Gastroesophageal sphincter (tissue), 3 donors: ENCODE results near the gene TMEM223.
A peak's percentile ranks its signal among the peaks of the same experiment; 100 is the strongest.

Experiments used
- CTCF ChIP-seq, 4 experiments: fragments of 200-600 bp in 2 of 4; fragments of 450-650 bp in 2 of 4; sonication (generic) in 1 of 4; IDR thresholded peaks; one replicate each; pipeline ENCODE4 v1.5.1; 2017 to 2019; ENCODE audit warnings: antibody characterized with exemption in 4 of 4, mild to moderate bottlenecking in 2 of 4, moderate library complexity in 2 of 4
- POLR2A ChIP-seq, 2 donors: fragments of 450-650 bp; IDR thresholded peaks; one replicate each; pipeline ENCODE4 v1.6.1; 2017; ENCODE audit warnings: antibody characterized with exemption in 2 of 2, mild to moderate bottlenecking in 2 of 2, moderate library complexity in 1 of 2
- POLR2AphosphoS5 ChIP-seq: sonication (generic); formaldehyde crosslinking; IDR thresholded peaks from one replicate; pipeline ENCODE4 v1.6.1; 2017; ENCODE audit warnings: antibody characterized with exemption

- TF ChIP-seq CTCF (IDR thresholded peaks at IDR 0.05) (no peak), POLR2A (IDR thresholded peaks at IDR 0.05) (peak; percentile 37 to 67), POLR2AphosphoS5 (peak; percentile 96)
Measured at GRCh38 chr11:62839050-62839945, 47.5 kb upstream of the TMEM223 start, which contains the start of gene WDR74.
